ENCODE measurements around the gene ERICH3. TPM values are rescaled to one million over a fixed set of nuclear protein-coding genes. Genes with fewer than 3 reads are reported as not detected.

The ERICH3 gene
- polyA plus RNA-seq, 1 donor from 2014 or later: 0.27 TPM

- Histone ChIP-seq H3K27ac (ENCODE audit: low read length) (no peak overlapping the region), H3K9me2 (ENCODE audit: insufficient read depth, low read length) (no peaks in the 10 kb centered on the region), H3K36me3 (ENCODE audit: insufficient read depth, low read length) (no peaks in the 10 kb centered on the region), H3K4me2 (ENCODE audit: low read length) (no peak overlapping the region), H3K9me3 (ENCODE audit: low read length) (no peaks in the 10 kb centered on the region), H4K20me1 (ENCODE audit: insufficient read depth) (no peaks in the 10 kb centered on the region), H3K79me2 (replicated peaks; ENCODE audit: insufficient read depth, low read length) (no peaks in the 10 kb centered on the region), H3K27me3 (ENCODE audit: insufficient read depth, low read depth, low read length) (no peaks in the 10 kb centered on the region), H2AFZ (ENCODE audit: low read depth, low read length) (no peak overlapping the region), H3K9ac (ENCODE audit: low read length) (no peak overlapping the region), H3F3A (ENCODE audit: insufficient read depth, low read length, poor library complexity, severe bottlenecking) (no peaks in the 10 kb centered on the region), H3K4me3 (ENCODE audit: low read length) (no peak overlapping the region)
- TF ChIP-seq REST (IDR thresholded peaks at IDR 0.05; ENCODE audit: borderline replicate concordance) (no peak), MXI1 (conservative IDR thresholded peaks at IDR 0.05; ENCODE audit: poor library complexity, severe bottlenecking) (no peak), EP300 (conservative IDR thresholded peaks at IDR 0.05; ENCODE audit: poor library complexity, severe bottlenecking) (no peak), EZH2 (IDR thresholded peaks at IDR 0.05; ENCODE audit: borderline replicate concordance, insufficient read depth, low read length, poor library complexity, severe bottlenecking) (no peak), SMC3 (conservative IDR thresholded peaks at IDR 0.05; ENCODE audit: poor library complexity) (no peak), CTCF (IDR thresholded peaks at IDR 0.05; ENCODE audit: poor library complexity, severe bottlenecking) (no peak), RAD21 (conservative IDR thresholded peaks at IDR 0.05) (no peak), POLR2AphosphoS5 (IDR thresholded peaks at IDR 0.05) (no peak), TAF1 (IDR thresholded peaks at IDR 0.05; ENCODE audit: low read depth) (no peak)
Measured at GRCh38 chr1:74531796-74532195, 141.8 kb downstream of the ERICH3 start.

GRCh38 chr1:74530892-74531291, 142.7 kb downstream of the ERICH3 start:
- Histone ChIP-seq H4K20me1 (ENCODE audit: insufficient read depth) (no peaks in the 10 kb centered on the region), H3K9ac (ENCODE audit: low read length) (no peak overlapping the region), H3K27me3 (ENCODE audit: insufficient read depth, low read depth, low read length) (no peaks in the 10 kb centered on the region), H3K79me2 (replicated peaks; ENCODE audit: insufficient read depth, low read length) (no peaks in the 10 kb centered on the region), H3F3A (ENCODE audit: insufficient read depth, low read length, poor library complexity, severe bottlenecking) (no peaks in the 10 kb centered on the region), H3K4me2 (ENCODE audit: low read length) (no peak overlapping the region), H3K9me2 (ENCODE audit: insufficient read depth, low read length) (no peaks in the 10 kb centered on the region), H2AFZ (ENCODE audit: low read depth, low read length) (no peak overlapping the region), H3K36me3 (ENCODE audit: insufficient read depth, low read length) (no peaks in the 10 kb centered on the region), H3K27ac (ENCODE audit: low read length) (no peak overlapping the region), H3K9me3 (ENCODE audit: low read length) (no peaks in the 10 kb centered on the region), H3K4me3 (ENCODE audit: low read length) (no peak overlapping the region)
- no peak for TF ChIP-seq REST (IDR thresholded peaks at IDR 0.05; ENCODE audit: borderline replicate concordance)
- TF ChIP-seq MXI1 (conservative IDR thresholded peaks at IDR 0.05; ENCODE audit: poor library complexity, severe bottlenecking): no peak
- no peak for TF ChIP-seq RAD21 (conservative IDR thresholded peaks at IDR 0.05)
- no peak for TF ChIP-seq EP300 (conservative IDR thresholded peaks at IDR 0.05; ENCODE audit: poor library complexity, severe bottlenecking)
- TF ChIP-seq TAF1 (IDR thresholded peaks at IDR 0.05; ENCODE audit: low read depth): no peak
- no peak for TF ChIP-seq EZH2 (IDR thresholded peaks at IDR 0.05; ENCODE audit: borderline replicate concordance, insufficient read depth, low read length, poor library complexity, severe bottlenecking)
- TF ChIP-seq POLR2AphosphoS5 (IDR thresholded peaks at IDR 0.05): no peak
- no peak for TF ChIP-seq CTCF (IDR thresholded peaks at IDR 0.05; ENCODE audit: poor library complexity, severe bottlenecking)
- TF ChIP-seq SMC3 (conservative IDR thresholded peaks at IDR 0.05; ENCODE audit: poor library complexity): no peak

Data from neural cell (in vitro differentiated cells).